Fibroblast of villous mesenchyme (primary cell): ENCODE data around the gene PCSK7. TPM values are rescaled to one million over a fixed set of nuclear protein-coding genes. Genes with fewer than 3 reads are reported as not detected.
A peak's percentile ranks its signal among the peaks of the same experiment; 100 is the strongest.

Source experiments
- DNase-seq: peaks from one replicate; pipeline ENCODE4 v3.0.0-alpha.2; 2010; ENCODE audit warnings: low read depth
- H3K4me3 ChIP-seq: 2 replicates; pipeline ENCODE4 v1.5.1; 2011; ENCODE audit warnings: low read depth, mild to moderate bottlenecking, low read length
- CTCF ChIP-seq: IDR thresholded peaks from 2 replicates; pipeline ENCODE4 v1.5.1; 2012; ENCODE audit warnings: low read depth, mild to moderate bottlenecking, low read length; ENCODE audit not compliant: insufficient read depth
- total RNA-seq: library from RNA; depleted of rRNA; stranded (reverse); fragments of >200 nt; gene quantifications from 2 replicates; pipeline ENCODE4 v1.2.3, GENCODE V29; 2012

The PCSK7 gene
- total RNA-seq, 1 donor: 60.0 TPM

GRCh38 chr11:117251506-117251905 is 19.6 kb upstream of the PCSK7 start:
- TF ChIP-seq CTCF: peak; percentile 19
- no peak overlapping the region for H3K4me3 ChIP-seq
- no peak for DNase-seq

GRCh38 chr11:117249571-117249970 is 17.7 kb upstream of the PCSK7 start:
- no peak for TF ChIP-seq CTCF
- DNase-seq: no peak
- no peak overlapping the region for H3K4me3 ChIP-seq

- no peak overlapping the region for H3K4me3 ChIP-seq
- no peak for DNase-seq
- no peak for TF ChIP-seq CTCF
Measured at GRCh38 chr11:117248341-117248740, 16.5 kb upstream of the PCSK7 start.

GRCh38 chr11:117239295-117239694 is 7.4 kb upstream of the PCSK7 start:
- DNase-seq: peak; percentile 92
- no peak overlapping the region for H3K4me3 ChIP-seq
- TF ChIP-seq CTCF: peak; percentile 58

GRCh38 chr11:117238221-117238620 is 6.3 kb upstream of the PCSK7 start:
- H3K4me3 ChIP-seq: no peak overlapping the region
- no peak for TF ChIP-seq CTCF

GRCh38 chr11:117232911-117233409 is 1.1 kb upstream of the PCSK7 start:
- no peak for TF ChIP-seq CTCF
- peak overlapping the region; percentile 84 for H3K4me3 ChIP-seq
- DNase-seq: no peak

More at GRCh38 chr11:117238221-117238620, 6.3 kb upstream of the PCSK7 start:
- DNase-seq: no peak
